GM04504 (cell line): Measurements from ENCODE around the gene NOPCHAP1.

ENCODE experiments used
- DNase-seq: peaks from one replicate; pipeline ENCODE4 v3.0.0-alpha.2; 2012; ENCODE audit warnings: low read depth

NOPCHAP1 gene

DNA sequence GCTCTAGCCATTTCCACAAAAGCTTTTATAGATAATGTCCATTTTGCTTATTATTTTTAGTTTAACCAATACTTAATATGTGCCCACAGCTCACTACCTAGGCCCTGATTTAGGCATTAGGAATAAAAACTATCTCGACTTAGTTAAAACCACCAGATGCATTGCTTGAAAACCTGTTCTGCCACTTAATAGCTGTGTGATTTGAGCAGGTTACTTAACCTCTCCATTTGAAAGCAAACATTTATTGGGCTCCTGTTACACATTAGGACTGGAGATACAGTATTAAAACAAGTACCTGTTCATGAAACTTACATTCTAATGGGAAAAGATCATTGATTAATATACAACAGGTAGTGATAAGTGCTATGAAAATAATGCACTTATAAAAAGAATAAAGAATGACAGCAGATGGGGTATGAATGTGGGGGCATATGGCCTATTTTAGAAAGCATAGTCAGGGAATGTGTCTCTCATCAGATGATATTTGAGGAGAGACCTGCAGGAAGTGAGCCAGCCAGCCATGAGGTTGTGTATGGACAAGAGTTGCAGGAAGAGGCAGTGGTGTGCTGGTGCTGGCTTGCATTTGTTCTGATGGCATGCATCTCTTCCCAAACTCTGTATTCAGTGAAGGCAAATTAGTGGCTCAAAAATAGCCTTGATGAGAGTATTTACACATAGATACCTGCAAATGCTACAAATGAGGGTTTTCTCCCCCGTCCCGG is 34.3 kb downstream of the NOPCHAP1 start:
- no peak for DNase-seq

DNA sequence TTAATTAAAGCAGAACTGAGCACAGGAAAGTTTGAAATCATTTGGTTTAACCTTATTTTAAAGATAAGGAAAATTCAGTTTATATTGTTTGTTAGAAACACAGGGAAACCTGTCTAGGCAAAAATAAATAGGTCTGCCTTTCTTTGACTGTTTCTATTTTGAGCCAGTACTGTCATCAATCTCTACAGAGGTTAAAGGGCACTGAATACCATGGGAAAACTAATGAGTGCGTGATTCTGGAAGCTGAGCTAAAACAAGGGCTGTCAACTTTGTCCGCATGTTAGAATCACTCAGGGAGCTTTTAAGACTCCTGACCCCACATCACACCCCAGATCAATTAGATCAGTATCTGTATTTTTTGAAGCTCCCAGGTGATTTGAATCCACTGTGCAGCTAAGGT is 38.8 kb downstream of the NOPCHAP1 start:
- DNase-seq = no peak

DNA sequence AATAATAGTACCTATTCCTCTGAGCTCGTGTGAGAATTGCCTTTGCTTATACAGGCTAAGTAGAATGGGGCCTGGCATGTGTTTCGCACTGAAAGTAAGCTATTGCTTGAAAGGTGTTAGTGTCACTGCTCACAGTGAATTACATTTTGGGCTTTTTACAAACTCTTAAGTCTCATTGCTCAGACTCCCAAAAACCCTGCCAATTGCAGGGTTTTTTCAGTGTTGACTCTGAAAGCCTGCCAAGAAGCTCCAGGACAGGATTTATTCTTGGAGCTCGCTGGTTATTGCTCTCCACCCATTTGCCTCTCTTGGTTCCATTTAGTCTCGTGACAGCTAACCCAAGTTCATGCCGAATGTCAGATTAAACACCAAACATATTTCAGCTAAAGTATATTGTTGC is 39.8 kb downstream of the NOPCHAP1 start:
- peak; percentile 83 for DNase-seq

DNA sequence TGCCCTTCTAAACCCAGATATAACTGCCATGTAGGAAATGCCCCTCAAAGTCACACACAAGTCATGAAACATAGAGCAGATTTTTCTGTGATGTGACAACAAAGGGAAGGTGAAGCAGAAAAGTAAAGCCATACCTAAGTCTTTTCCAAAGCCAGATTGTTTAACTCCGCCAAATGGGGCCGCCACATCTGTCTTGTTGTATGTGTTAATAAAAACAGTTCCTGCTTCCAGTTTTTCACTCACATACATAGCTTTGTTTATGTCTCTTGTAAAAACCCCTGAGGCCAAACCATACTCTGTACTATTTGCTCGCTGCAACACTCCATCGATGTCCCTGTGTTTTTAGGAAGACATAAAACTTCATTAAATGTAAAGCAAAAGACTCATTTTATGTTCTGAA is 40.3 kb downstream of the NOPCHAP1 start:
- DNase-seq = no peak

DNA sequence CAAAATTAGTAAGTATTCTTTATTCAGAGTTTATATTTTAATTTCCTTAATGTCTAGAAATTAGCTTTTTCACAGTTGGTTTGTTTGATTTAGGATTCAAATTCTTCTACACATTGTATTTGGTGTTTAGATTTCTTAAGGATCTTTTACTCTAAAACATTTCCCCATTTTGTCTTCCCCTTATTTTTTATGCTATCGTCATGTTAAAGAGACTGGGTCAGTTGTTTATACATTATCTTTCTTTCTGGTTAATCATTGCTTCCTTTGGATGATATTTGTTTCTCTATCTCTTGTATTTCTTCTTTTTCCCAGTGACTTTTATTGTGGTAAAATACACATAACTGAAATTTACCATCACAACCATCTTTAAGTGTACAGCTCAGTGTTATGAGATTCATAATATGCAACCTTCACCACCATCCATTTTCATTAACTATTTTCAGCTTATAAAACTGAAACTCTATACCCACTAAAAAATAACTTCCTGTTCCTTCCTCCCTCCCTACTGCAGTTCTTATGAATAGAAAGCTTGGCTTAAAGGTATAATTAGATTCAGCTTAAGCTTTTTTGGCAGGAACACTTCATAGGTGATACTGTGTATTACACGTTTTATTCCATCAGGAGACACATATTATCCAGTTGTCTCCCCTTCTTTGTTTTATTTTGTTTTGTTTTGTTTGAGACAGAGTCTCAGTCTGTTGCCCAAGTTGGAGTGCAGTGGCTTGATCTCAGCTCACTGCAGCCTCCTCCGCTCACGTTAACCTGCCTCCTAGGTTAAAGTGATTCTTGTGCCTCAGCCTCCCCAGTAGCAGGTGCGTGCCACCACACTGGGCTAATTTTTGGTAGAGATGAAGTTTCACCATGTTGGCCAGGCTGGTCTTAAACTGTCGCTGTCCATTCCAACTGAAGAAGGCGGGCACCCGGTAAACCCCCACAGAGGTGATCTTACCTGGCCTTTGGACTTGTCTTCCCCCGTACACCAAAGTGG is 45.0 kb downstream of the NOPCHAP1 start:
- DNase-seq = no peak

DNA sequence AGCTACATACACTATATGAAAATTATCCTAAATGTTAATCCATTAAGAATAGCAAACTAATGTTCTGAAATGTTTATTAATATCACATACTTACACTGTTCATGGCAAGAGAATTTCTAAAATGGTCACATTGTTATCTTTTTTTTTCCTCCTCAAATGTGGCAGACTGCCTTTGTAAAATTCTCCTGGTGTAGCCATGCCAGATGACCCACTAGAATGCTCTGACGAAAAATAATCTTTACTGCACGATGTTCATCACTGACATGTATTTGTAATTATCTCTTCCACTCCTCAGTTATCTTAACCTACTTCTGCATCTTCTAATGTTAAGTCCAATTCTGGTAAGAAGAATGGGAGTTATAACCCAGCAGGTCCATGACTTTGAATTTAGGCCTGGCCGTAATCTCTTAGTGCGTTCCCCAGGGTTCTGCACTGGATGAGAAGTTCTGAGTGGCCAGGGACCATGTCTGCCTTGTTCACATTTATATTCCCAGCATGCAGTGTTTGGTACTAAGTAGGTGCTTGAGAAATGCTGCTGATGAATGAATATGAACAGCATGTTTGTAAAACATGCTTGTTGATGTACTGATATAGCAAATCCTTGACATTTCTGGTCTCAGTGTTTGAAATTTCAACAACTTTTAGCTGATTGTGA is 46.7 kb downstream of the NOPCHAP1 start:
- DNase-seq = peak; percentile 12

DNA sequence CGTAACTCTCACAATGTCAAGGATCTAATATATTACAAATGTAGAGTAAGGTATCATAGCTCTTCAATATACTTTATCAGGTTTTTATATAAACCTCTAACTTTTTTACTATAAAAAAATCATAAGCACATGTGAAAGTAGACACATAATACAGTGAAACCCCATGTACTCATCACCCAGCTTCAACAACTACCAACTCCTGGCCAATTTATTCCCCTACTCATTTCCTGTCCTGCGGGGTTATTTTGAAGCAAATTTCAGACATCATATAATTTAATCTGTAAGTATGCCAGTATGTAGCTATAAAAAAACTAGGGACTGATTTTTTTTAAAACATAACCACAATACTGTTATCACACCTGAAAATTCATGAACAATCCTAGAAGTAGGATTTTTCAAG is 47.7 kb downstream of the NOPCHAP1 start:
- DNase-seq = no peak
